ENCODE results near the gene COL1A1.

Gene COL1A1

DNA sequence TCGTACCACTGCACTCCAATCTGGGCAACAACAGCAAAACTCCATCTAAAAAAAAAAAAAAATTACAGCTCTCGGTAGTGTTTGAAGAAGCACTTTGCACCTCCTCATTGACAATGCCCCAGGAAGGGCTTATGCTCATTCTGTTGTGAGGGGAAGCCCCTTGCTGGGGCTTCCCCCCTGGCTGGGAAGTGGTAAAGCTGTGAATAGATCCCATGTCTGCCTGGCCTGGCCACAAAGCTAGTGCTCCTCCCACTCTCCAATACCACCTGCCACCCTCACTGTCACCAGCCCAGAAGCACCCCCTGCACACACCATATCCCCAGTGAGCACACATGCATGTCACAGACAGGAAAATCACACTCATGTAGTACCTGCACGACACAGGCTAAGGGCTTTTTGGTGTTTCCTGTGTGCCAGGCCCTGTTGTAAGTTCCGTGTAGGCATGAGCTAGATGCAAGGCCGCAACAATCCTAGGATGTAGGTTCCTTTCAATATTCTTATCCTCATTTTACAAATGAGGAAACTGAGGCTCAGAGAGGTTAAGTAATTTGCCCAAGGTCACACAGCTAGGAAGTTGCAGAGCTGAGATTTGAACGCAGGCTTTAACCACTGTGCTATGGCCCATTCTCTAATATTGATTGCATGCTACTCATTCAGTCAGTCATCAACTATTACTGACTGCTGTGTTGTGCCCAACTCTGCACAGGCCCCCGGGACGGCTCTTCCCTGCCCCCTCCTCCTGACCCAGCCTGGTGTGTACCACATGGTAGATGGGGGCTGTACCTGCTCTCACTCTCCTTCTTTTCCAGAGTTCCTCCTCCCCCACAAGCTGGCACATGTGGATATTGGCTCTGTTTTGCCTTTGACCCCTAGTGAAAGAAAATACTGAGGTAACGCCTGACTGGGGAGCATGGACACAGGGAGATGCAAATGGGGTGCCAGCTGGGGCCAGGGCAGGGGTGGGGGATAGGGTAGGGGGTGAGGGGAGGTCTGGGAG, 11.9 kb upstream of the COL1A1 start:
- no peak for DNase-seq (ENCODE audit: low read depth)

DNA sequence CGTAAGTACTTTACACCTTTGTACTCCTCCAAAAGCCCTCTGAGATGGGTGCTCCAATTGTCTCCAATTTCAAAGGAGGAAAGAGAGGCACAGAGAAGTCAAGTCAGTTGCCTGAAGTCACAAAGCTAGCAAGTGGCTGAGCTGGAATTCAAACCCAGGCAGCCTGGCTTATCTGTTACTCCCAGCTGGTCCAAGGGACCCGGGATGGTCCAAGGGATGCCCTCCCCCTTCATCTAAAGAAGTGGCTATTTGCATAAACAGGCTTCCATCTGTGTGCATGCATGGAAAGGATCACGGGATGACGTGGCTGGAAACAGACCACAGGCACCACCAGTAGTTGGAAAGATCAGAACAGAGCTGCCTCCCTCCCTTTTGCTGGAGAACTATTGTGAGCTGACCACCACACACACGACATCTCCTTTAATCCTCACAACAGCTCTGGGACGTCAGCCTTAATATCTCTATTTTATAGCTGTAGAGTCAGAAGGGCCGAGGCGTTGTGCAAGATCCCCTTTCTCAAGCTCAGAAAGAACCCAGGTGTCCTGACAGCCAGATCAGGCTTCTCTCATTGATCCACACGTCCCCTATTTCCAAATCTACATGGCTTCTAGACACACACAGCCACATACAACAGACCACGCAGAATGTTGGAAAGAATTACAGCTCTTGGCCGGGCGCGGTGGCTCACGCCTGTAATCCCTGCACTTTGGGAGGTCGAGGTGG, 10.9 kb upstream of the COL1A1 start:
- DNase-seq (ENCODE audit: low read depth) = no peak

DNA sequence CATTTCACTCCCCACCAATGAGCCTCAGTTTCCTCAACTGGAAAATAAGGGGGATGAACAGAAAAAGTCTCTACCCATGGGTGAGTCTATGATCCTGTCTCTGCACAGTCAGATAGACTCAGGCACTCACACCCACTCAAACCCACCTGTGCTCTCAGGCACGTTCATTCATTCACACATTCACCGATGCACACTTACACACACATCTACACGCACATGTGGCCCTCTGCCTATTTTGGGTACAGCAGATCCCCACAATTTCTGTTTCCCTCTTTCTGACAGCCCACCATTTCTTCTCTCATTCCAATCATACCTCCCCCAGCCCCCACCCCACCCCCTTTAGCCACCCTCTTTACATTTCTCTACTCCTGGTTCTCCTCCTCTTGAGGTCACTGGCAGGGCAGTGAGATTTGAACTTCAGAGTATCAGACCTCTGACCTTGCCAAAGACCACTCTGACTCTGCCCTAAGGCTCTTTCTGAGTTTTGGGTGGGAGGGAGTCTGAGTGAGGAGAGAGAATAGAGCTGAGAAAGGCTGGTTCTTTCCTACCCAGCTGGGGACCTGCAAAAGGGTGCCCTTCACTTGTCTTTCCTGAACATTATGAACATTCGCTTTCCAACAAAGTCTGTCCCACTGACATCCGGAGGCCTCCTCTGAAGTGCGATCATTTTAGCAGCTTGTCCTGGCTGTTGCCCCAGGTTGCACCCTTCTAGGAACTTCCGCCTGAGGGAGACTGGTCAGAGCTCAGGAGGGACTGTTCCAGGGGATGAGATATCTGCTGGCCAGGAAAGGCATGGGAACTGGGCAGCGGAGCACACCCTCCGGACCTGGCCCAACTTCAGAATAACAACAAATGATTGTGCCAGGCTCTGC, 10.1 kb upstream of the COL1A1 start:
- no peak for DNase-seq (ENCODE audit: low read depth)

DNA sequence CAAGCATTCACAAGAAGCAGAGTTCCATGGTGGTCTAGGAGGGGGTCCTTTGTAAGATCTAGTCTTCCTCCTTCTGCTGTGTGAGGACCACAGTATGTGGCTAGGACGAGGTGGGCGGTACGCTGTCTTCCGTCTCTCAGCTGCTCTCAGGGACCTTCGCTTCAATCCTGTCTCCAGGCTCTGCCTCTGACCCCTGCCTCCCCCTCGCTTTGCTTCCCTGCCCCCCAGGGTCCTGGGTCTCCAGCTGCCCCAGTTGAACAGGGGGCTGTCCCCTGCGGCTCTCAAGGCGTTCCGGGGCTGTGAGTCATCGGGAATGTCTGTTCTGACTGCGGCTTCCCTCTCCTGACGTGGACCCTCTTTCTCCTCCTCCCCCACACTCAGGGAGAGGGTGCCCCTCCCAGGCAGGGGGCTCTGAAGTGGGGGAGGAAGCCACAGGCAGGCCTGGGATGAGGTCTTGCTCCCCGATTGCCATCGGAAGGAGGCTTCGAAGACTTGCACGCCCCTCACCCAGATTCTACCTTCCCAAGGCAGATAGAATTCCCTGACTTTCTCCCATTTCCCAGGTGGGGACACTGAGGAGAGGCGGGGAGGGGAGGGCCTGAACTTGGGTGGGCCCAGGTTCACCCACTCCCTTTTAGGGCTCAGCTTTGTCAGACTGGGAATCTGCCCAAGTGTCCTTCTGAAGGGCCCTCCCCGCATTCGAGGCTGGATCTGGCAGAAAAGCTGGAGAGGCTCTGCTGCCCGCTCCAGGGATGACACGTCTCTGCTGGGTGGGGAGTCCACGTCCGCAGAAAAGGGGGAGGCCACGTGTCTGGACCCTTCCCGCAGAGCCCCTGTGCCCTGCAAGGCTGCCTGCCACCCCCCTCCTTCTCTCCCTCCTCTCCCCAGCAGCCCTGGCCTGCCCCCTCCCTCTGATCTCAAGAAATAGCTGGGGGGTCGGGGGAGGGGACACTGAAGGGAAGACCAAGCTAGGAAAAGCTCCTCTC, 9.1 kb upstream of the COL1A1 start:
- peak; percentile 95 for DNase-seq (ENCODE audit: low read depth)

DNA sequence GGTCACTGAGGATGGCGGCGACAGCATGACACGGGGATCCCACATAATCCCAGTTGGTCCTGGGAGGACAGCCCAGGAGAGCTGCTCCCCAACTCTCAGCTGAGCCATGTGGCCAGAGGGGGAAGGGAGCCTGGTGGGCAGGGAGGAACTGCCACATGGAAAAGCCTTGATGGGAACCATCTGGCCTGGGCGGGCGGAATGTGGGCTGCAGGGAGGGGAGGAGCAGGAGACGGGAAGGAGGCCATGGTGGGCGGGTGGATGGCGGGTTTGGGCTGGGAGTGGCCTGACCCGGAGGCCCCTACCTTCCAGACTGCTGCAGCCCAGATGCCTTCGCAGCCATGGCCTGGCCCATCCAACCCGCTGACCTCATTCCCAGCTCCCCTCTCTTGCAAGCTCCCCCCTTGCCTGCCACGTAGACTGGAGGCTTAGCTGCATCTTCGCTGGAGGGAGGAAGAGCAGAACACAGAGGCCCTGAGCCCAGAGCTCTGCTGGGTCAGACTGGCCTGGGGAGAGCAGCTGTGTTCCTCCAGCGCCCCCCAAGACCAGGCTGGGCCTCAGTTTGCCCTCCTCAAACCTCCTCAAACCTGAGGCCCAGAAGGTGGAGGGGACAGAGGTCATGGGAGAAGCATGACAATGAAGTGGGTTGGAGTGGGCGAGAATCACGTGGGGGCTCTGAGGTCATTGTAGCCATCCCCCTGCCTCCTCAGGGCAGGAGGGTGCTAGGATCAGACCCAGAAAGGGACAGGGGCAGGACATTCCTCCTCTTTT, 8.2 kb upstream of the COL1A1 start:
- DNase-seq (ENCODE audit: low read depth) = peak; percentile 88

DNA sequence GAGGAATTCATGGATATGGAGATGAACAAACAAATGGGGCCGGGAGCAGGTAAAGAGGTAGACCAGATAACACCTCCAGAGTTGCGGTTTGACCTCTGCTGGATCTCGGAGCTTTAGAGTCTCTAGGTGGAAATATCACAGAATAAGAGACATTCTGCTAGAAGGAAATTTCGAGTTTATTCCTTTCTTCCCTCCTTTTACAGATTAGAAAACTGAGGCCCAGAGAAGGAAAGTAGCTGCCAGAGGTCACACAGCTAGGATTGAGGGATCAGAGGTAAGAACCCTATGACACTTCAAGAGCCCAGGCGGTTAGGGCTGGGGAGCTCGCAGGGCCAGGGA, 7.7 kb upstream of the COL1A1 start:
- DNase-seq (ENCODE audit: low read depth) = no peak

DNA sequence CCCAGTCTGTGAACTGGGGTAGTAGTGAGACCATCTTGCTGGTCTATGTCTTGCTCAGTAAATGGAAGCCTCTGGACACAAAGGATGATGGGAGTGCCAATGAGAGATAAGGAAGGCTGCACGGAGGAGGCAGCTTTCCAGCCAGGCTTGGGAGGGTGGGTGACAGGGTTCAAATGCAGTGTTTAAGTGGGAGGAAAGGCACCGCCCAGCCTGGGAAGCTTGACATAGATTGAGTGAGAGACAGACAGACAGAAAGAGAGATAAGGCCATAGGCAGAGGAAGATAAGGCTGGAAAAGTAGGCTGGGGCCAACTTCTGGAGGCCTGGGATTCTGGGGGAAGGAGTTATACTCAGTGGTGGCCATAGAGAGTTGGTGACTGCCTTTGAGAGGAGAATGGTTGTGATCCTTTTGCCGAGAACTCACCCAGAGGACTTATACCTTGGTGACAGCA, 7.2 kb upstream of the COL1A1 start:
- no peak for DNase-seq (ENCODE audit: low read depth)

DNA sequence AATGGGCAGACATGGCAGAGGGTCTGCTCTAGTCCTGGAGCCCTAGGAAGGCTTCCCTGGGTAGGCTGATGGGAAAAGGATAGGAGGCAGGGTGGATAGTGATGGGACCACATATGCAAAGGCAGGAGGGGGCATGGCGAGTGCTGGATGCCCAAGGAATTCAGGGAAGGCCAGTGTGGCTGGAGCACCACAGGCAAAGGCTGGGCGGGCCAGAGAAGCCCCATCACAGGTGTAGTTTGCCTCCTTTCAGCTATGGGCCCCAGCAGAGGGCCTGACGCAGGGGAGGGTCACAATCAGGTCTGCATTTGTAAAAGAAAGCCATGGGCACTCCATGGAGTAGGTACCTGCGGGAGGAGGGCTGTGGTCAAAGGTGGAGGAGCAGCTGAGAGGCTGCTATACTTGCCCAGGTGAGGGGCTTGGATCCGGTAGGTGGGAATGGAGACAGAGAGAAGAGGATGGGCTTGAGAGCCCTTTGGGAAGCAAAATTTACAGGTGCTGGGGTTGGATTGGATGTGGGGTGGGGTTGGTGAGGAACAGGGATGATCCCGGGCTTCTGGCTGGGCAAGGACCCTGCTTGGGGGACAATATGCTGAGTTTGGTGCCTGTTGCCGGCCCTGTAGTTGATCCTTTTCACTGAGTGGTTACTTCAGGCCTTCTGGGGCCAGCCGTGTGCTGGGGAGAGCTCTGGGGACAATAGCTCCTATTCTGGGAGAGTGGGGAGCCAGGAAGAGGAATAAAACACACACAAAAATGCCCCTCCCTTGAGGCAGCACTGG, 6.5 kb upstream of the COL1A1 start:
- DNase-seq (ENCODE audit: low read depth) = no peak

DNA sequence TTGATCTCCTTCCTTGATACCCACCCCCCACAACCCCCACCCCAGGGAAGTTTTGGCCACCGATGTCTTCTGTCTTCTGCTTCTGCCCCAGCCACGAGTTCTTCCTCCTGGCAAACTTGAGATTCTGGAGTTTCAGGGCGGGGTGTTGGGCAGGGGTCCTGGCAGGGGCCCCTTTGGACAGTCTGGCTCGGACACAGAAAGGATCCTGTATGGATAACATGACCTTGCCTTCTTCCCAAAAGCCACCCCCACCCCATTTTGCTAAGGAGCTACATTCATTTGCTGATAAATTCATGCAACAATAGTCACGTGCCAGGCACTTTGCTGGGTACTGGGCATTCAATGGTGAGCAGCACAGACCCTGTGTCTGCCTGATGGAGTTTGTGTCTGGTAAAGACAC, 5.9 kb upstream of the COL1A1 start:
- DNase-seq (ENCODE audit: low read depth) = no peak

DNA sequence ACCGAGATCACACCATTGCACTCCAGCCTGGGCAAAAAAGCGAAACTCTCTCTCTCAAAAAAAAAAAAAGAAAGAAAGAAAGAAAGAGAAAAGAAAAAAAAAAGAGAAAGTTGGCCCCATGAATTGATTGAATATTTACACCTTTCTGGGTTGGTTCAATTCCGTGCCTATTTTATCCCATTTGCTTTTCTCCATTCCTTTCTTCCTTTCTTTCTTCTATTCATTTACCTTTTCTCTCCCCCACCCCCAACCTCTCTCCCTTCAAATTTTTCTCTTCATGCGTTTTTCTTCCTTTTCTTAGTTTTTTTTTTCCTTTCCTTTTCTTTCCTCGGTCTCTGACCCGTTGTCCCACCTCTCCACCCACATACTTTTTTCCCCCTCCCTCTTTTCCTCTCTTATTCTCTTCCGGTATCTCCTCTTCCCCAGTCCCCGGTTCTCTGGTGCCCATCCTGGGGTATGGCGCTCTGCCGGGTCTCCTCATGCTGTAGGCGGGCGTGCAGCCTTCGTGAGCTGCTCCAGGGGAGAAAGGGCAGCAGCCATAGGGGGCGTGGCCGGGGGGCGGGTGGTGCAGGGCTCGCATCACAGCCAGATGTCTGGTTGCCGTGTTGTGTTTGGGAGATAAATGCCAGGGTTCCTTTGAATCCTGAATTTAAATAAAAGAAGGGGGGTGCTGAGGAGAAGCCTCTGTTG, 5.3 kb upstream of the COL1A1 start:
- no peak for DNase-seq (ENCODE audit: low read depth)

DNA sequence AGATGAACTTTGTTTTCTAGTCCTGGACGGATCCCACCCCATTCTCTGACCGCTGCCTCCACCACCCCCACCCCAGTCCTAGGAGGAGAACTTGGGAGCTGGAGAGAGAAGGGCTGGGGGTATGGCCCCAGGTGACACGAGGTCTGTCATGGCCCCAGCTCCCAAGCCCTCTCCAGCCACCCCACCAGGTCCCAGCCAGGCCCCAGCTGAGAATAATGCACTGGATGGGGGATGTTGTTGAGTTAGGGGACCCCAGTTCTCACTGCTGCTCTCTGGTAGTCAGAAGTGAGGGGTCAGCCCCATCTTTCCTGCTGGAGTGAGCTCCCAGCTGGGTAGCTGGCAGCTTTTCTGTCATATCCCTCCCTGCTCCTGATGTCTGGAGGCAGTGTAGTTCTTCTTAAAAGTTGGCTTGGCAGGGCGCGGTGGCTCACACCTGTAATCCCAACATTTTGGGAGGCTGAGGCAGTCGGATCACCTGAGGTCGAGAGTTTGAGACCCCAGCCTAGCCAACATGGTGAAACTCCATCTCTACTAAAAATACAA, 4.6 kb upstream of the COL1A1 start:
- no peak for DNase-seq (ENCODE audit: low read depth)

DNA sequence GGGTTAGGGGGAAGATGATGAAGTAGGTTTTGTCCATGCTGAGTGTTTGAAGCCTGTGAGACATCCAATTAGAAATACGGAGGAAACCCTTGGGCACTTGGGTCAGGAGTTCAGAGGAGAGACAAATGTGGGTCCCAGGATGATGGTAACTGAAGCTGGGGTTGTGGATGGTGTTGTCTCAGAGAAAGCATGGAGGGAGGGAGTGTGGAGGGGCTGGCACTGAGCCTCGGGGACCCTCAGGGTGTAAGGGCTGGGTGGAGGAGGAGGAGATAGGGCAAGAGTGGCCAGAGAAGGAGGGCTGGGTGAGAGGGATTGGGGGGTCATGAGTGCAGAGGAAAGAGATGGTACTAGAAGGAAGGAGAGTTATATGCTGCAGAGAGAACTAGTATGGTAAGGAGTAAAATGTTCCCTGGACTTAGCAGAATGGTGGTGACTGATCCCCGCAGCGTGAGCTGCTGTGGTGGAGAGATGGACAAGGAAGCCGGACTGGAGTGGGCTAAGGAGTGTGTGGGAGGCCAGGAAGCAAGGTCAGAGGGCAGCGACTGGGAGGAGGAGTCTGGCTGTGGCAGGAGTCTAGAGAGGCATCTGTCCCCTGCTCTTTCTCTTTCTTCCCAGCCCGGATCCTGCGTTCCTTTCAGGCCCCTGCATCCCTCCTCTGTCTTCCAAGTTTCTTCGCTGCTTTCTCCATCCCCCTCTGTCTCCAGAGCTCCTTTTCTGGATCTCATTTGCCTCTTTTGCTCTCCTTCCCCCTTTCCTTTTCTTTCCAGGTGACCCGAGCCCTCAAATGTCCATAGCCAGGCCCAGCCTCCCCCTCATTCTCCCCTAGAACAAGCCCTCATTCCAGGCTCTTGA, 3.9 kb upstream of the COL1A1 start:
- no peak for DNase-seq (ENCODE audit: low read depth)

DNA sequence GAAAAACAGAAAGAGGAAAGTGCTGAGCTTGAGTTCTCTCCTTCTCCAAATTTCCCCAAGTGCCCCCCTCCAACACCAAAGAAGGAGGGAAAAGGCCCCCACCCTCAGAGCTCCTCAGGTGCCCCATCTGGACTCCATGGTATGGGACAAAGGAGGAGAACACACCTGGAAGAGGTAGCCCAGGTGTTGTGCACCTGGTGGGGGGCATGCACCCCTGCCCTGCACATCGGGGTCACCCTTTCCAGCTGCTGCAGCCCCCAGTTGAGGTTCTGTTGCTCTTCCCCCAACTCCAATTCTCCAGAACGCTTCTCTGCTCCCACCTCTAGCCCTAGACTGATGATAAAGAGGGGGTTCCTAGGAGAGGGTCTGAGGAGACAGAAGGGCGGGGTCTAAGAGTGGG, 3.0 kb upstream of the COL1A1 start:
- no peak for DNase-seq (ENCODE audit: low read depth)

DNA sequence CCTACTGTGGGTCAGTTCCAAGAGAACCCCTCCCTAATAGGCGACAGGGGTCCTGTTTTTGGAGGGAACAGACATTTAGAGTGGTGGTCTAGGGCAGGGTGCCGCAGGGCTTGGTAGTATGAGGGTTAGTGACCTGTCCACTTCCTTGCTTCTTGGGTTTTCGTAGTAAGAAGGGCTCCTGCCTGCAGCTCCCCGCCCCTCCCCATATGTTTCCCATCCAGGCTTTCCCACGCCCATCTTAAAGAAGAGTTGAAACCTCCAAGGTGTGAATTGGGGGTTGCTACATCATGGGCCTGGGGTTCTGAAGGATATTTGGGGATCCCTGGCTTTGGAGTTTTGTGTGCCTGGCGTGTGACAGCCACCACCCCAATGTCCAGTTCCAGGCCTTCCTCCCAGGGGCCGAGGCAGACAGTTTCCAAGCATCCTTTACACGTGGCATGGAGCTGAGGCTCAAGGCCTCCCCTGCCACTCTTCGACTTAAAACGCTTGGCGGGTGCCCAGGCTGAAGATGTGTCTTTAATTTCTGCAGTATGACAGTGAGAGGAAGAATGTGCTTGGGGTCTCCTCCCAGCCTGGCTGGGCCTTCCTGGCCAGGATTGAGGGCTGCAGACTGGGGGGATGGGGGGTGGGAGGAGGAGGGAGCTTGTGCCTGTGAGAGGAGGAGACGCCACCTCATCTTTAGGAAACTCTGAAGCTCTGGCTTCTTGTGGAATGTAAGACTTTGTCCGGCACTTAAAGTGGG, 2.3 kb upstream of the COL1A1 start:
- peak; percentile 78 for DNase-seq (ENCODE audit: low read depth)

DNA sequence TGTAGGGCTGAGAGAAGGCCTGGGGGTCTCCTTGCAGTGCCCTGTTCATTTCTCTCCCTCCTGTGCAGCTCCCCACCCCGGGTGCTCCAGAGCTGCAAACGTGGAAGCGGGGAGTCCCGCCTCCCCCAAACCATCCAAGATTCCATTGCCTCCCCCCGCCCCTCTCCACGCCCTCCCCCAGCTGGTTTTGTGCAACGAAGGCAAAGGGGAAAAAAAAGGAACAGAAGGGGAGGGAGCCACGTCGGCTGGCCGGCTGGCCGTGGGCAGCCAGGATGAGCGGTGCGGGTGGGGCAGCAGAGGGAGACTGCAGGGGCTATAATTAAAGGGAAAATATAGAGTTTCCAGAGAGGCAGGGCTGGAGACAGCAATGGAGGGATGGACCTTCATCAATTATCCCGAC, 1.7 kb upstream of the COL1A1 start:
- DNase-seq (ENCODE audit: low read depth) = no peak

DNA sequence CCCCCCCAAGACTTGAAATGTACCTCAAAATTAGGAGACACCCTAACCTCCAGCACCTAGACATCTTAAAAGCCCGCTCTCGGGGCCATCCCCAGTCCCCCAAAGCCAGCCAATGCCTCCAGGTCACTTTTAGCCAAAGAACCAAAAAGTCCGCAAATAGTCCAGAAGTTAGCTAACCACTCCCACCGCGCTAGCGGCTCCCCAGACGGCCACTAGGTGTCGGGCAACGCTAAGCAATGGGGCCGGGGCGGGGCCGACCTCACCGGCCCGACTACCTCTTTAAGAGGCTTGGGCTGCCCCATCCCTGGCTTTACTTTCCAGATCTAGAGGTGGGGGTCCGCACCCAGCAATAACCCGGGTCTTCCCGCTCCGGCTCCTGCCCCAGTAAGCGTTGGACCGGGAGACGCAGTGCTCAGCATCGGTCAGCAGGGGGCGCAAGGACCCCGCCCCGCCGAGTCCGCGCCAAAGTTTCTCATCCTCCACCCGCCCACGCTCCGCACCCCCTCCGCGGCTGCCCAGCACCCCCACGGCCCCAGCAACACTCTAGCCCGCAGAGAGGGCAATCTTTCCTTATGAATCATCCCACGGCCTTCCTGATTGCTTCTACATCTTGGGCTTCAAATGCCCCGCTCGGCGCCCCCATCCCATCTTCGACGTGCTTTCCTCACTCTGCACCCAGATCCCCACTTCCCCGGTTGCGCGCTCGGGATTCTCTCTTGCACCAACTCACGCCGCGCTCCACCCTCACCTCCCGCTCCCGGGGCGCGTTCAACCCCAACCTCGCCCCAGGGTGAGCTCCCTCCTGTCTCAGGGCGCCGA, 765 bp downstream of the COL1A1 start:
- DNase-seq (ENCODE audit: low read depth) = peak; percentile 81
